Measurements from ENCODE around the gene NOTCH1.
"Not testable (repeated sequence)": the region's sequence is repeated elsewhere in the genome, so short reads cannot be mapped to it uniquely, and the experiment has no call there.

NOTCH1 gene

DNA sequence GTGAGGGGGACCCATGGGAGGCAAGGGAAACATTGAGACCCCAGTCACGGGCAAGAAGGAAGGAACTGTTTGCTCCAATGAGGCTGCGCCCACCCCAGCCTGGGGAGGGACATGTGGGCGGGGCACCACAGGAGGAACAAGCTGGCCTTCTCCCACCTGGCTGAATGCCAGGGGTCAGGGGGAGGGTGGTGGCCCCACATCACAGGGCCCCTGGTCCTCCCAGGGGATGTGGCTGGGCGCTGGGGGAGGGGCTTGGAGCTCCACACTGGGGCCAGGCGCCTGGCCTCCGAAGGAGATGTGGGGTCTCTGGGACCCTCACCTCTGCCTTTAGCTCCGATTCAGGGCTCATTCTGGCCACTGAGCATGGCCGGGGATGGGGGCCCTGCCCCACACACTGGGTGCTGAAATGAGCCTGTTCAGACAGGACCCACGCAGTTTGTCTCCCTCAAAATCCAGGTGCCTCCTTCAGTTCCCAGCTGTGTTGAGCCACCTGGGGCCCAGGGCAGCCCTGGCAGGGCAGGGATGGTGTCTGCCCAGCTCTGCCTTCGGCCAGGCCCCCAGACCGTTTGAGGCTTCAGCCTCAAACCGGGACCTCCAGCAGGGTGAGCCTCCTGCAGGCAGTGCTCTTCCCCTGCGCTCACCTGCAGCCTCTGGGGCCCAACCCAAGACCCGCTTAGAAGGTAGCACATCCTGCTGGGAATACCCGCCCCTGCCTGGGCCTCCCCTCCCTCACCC is 33.2 kb upstream of the NOTCH1 start:
- DNase-seq (ENCODE audit: low spot score), result no peak

GRCh38 chr9:136578626-136578914 is 32.7 kb upstream of the NOTCH1 start:
- DNase-seq (ENCODE audit: low spot score), result no peak

DNA sequence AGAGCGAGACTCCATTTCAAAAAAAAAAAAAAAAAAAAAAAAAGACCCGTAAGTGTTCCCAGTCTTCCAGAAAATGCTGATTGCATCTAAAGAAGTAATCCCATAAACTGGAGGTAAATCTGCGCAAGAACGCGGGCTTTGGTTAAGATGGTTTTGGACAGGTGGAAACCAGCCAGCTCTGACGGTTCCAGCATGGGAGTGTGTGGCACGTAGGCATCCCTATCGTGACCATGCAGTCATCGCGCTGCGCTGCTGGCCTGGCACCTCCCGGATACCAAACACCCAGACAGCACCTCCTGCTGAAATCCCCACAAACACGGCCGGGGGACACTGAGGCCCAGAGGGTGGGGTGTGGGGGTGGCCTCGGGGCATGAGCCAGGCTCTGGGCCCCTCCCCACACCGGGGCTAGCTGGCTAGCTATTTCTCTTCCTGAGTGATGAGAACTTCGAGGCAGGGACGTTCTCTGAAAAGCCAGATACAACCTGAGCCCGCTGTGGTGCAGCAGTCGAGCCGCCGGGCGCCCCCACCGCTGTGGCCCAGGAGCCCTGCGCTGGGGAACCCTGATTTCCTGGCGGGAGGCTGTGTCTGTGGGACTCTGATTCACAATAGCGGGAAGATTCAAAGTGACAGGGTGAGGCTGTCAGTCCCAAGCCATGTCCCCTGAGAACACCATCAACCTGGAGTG is 32.2 kb upstream of the NOTCH1 start:
- no peak for DNase-seq (ENCODE audit: low spot score)

GRCh38 chr9:136576269-136576626 is 30.4 kb upstream of the NOTCH1 start:
- DNase-seq (ENCODE audit: low spot score), result no peak

DNA sequence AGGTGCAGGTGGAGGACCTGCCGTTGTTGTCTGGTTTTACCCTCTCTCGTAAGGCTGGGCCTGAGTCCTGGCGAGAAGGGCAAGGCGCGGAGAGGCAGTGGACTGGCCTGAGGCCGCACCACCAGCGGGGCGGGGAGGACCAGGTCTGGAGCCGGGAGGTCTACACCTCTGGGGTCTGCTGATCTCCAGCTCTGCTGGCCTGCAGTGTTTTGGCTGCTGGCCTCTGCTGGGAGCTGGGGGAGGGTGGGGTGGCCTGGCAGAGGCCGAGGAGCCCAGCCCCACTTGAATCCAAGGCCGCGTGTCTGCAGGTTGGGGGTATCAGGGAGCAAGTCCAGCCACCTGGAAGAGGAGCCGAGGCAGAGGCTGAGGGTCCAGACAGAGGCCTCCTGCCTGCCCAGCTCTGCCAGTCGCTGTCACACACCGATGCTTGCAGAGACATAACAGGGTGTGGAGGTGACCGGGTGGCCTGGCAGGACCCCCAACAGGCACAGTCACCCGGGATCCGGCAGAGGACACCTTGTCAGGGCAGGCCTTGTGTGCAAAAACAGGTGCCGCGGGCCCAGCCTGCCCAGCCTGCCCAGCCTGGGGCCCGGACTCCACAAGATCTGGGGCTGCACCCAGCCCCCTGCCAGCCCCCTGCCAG is 29.9 kb upstream of the NOTCH1 start:
- no peak for DNase-seq (ENCODE audit: low spot score)

GRCh38 chr9:136574606-136575005 is 28.8 kb upstream of the NOTCH1 start:
- DNase-seq (ENCODE audit: low spot score), result not testable (repeated sequence)

DNA sequence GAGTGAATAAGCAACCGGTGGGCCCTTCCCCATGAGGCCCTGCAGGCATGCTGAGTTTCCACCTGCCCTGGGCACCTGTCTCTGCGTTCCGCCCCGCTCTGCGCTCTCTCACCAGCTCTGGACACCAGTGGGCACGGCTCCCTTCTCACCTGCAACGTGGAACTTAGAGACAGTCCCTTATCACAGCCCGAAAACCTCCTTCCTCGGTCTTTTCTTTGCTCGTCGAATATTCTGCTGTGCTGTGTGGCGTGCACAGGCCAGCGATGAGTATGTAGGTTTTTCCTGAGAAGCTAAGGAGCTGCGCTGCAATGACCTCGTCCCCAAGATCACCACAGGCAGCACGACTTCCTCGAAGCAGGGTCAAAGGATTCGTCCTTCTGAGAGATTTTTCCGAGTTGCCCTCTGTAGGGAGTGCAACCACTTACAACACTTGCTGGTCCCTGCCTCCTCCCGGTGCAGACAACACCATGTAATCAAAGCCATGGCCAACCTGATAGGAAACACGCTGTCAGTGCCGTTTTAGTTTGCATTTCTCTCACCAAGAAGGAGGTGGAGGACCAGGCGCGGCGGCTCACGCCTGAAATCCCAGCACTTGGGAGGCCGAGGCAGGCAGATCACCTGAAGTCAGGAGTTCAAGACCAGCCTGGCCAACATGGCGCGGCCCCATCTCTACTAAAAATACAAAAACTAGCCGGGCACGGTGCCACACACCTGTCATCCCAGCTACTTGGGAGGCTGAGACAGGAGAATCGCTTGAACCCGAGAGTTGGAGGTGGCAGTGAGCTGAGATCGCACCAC is 27.2 kb upstream of the NOTCH1 start:
- no peak for DNase-seq (ENCODE audit: low spot score)

- DNase-seq (ENCODE audit: low spot score), result no peak
Observed at GRCh38 chr9:136572003-136572827, 26.4 kb upstream of the NOTCH1 start.

DNA sequence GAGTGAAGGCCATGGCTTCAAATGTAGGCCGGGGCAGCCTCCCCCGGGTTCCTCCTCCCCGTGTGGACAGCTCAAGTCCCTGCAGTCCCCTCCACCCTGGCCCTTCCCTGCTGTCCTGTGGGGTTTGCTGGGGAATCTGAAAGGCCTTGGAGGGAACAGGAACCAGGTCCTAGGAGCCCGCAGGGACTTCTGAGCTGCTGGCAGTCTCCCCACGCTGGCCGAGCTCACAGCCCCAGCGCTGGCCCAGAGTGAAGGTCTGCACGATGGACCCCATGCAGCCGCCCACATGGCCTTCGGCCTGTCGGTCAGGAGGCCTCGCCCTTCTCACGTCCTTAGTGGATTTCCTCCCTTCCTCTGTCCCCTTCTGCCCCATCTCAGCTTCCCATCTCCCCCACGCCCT is 25.7 kb upstream of the NOTCH1 start:
- no peak for DNase-seq (ENCODE audit: low spot score)

- no peak for DNase-seq (ENCODE audit: low spot score)
Observed at GRCh38 chr9:136570916-136571315, 25.1 kb upstream of the NOTCH1 start.

- DNase-seq (ENCODE audit: low spot score), result no peak
Observed at GRCh38 chr9:136570191-136570845, 24.5 kb upstream of the NOTCH1 start.

- DNase-seq (ENCODE audit: low spot score), result no peak
Observed at GRCh38 chr9:136569526-136570148, 23.8 kb upstream of the NOTCH1 start.

DNA sequence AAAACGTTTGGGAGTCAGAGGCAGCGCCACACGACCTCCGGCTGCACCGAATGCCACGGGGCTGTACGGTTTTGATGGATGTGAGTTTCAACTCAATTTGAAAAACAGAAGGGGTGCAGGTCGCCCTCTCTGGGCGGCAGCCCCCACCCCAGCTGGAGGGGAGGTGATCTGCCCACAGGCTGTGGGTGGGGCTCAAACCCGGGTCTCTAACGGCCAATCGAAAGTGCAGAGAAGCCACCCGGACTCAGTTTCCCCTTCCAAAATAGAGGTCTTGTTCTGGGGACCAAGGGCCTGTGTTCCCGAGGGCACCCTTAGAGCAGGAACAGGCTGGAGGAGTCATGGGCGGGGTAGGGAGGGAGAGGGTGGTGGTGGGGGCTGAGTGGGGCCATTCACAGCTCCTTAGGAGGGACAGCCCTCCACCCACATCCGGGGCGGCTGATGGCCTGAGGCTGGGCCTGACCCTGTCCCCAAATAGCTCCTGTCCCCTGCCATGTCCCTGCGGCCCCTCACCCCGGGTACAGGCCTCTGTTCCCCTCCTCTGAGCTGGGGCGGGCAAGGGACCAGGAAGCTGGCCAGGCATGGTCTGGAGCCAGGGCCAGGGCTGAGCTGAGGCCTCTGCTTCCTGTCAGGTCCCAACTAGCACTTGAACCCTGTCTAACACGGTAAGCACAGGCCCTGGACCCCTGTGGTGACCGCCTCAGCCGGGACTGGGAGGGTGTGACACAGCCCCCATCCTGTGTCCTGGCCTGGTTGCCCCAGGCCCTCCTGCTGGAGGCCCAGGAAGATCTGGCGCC is 22.6 kb upstream of the NOTCH1 start:
- no peak for DNase-seq (ENCODE audit: low spot score)

DNA sequence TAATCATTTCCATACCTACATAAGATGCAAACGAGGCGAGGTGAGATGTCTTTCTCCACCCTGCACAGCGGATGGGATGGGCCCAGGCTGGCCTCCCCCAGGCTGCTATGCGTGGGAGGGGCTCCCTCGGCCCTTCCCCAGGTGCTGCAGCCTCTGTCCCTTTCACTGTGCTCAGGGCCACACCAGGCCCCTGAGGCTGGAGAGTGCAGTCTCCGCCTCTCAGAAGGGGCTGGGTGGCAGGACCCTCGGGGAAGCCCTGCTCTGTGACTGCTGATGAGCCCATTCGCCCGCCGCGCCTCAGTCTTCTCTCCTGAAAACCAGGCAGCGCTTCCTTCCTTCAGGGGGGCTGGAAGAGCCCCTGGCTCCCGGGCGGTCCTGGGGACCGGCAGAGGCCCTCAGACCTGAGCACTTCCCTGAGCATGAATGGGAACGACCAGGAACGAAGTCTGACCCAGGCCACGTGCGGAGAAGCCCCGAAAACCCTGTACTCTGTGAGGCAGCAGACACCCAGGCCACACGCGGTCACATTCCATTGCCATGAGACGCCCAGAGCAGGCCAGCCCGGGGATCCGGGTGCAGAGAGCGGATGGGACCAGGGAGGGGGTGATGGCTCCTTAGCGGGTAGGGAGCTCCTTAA is 21.9 kb upstream of the NOTCH1 start:
- no peak for DNase-seq (ENCODE audit: low spot score)

DNA sequence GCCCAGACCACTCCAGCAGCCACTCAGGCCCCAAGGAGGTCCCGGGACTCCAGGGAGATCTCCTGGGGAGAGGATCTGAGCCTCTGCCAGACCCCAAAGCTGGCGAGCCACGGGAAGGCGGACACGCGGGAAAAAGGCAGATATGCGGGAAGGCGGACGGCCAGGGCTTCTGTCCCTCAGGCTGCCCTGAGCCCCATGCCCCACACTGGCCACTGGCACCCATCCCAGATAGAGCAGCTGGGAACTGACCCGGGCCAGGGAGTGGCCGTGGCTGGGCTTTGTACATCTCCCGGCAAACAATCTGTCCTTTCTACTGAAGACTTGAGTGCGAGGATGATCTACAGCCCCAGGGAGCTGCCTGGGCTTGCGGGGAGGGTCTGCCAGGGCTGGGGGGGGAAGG is 21.1 kb upstream of the NOTCH1 start:
- DNase-seq (ENCODE audit: low spot score), result no peak

DNA sequence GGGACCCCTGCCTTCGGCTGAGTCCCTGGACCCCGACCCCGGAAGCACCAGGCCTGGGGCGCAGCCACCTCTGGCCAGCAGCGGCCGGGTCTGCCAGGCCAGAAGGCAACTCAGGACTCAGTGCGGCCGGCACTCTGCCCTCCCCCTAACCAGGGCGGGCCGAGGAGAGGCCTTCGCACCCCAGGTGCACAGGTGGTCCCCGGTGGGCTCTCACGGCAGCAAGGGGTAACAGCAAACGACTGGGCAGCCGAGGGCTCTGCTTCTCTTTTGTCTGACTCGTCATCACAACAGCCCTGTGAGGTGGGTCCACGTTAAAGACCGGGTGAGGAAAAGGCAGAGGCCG is 20.7 kb upstream of the NOTCH1 start:
- DNase-seq (ENCODE audit: low spot score), result no peak

- DNase-seq (ENCODE audit: low spot score), result no peak
Observed at GRCh38 chr9:136565715-136566552, 20.1 kb upstream of the NOTCH1 start.

- no peak for DNase-seq (ENCODE audit: low spot score)
Observed at GRCh38 chr9:136565086-136565714, 19.4 kb upstream of the NOTCH1 start.

All from germinal center (tissue), 1 donor.